HCT116 (cell line): Measurements from ENCODE around the gene HNRNPUL2. TPM values are rescaled to one million over a fixed set of nuclear protein-coding genes. Genes with fewer than 3 reads are reported as not detected.
"Not testable (repeated sequence)": the region's sequence is repeated elsewhere in the genome, so short reads cannot be mapped to it uniquely, and the experiment has no call there.

Experiments used
- ATAC-seq: fragments of 200-7000 bp; cut with Tn5 transposase; 2 replicates; pipeline ENCODE4 v1.9.1; 2020; ENCODE audit warnings: mild to moderate bottlenecking, moderate library complexity
- BruUV-seq: library from RNA; stranded (reverse); fragments of 400-500 nt; replicated peaks from 2 replicates; lab custom pipeline; 2021; lab: Mats Ljungman, UMichigan
- CTCF ChIA-PET: fragments of 300-600 bp; sonication (Branson Sonifier 250); formaldehyde crosslinking; loops from one replicate; lab custom pipeline; 2021; ENCODE audit warnings: antibody characterized with exemption; lab: Charles Lee
- POLR2A ChIA-PET: fragments of 300-600, 350-600 bp; sonication (Branson Sonifier 250); formaldehyde crosslinking; loops from one replicate; lab custom pipeline; 2021; ENCODE audit warnings: antibody characterized with exemption; lab: Charles Lee
- RAD21 ChIA-PET, 2 experiments: fragments of 300-600 bp; sonication (Branson Sonifier 250); formaldehyde crosslinking; loops; one replicate each; lab custom pipeline; 2023; ENCODE audit warnings: low total read pairs in 2 of 2; ENCODE audit not compliant: uncharacterized antibody in 2 of 2, unreplicated experiment in 2 of 2, low non-redundant PET in 1 of 2; lab: Charles Lee
- DNase-seq: peaks from one replicate; pipeline ENCODE4 v3.0.0-alpha.2; 2010; ENCODE audit warnings: low read depth, low spot score
- H2AFZ ChIP-seq: fragments of 200-600 bp; shearing (Covaris generic), sonication (generic); 2 replicates; pipeline ENCODE4 v1.6.1; 2017; ENCODE audit warnings: low read depth, mixed run types, mixed read lengths, antibody characterized with exemption, low read length; ENCODE audit not compliant: poor library complexity, severe bottlenecking
- H3K27ac ChIP-seq: 2 replicates; pipeline ENCODE4 v1.5.1; 2012; ENCODE audit warnings: low read depth, low read length
- H3K27me3 ChIP-seq: fragments of 200-600 bp; sonication (generic); 2 replicates; pipeline ENCODE4 v1.6.1; 2016; ENCODE audit warnings: mixed run types, low read length, mixed read lengths; ENCODE audit not compliant: insufficient read depth
- H3K36me3 ChIP-seq, 2 experiments: fragments of 200-500 bp in 1 of 2; fragments of 200-600 bp in 1 of 2; sonication (Bioruptor generic) in 1 of 2; sonication (generic) in 1 of 2; 2 replicates each; pipeline versions ENCODE4 v1.5.1 to v1.6.1; 2014 to 2016; ENCODE audit warnings: low read length in 2 of 2, inconsistent platforms in 1 of 2, mixed read lengths in 1 of 2, mixed run types in 1 of 2; ENCODE audit not compliant: insufficient read depth in 2 of 2, control insufficient read depth in 1 of 2
- H3K4me1 ChIP-seq, 2 experiments: fragments of 200-600 bp in 1 of 2; sonication (generic) in 1 of 2; 2 replicates each; pipeline versions ENCODE4 v1.5.1 to v1.6.1; 2012 to 2017; ENCODE audit warnings: low read length in 2 of 2, inconsistent platforms in 1 of 2, mild to moderate bottlenecking in 1 of 2, mixed read lengths in 1 of 2, mixed run types in 1 of 2, moderate library complexity in 1 of 2; ENCODE audit not compliant: insufficient read depth in 2 of 2, control insufficient read depth in 1 of 2
- H3K4me2 ChIP-seq: fragments of 200-600 bp; sonication (generic); 2 replicates; pipeline ENCODE4 v1.6.1; 2017; ENCODE audit warnings: mixed run types, low read length, mixed read lengths
- H3K4me3 ChIP-seq, 2 experiments: fragments of 200-600 bp in 1 of 2; sonication (generic) in 1 of 2; replicated peaks in 1 of 2; 2 replicates each; pipeline ENCODE4 v1.5.1; 2011 to 2016; ENCODE audit warnings: low read length in 2 of 2, control low read depth in 1 of 2, low read depth in 1 of 2, mild to moderate bottlenecking in 1 of 2, mixed read lengths in 1 of 2, mixed run types in 1 of 2
- H3K79me2 ChIP-seq: fragments of 200-600 bp; sonication (generic); 2 replicates; pipeline ENCODE4 v1.6.1; 2017; ENCODE audit warnings: mild to moderate bottlenecking, mixed run types, low read length, moderate library complexity, mixed read lengths; ENCODE audit not compliant: insufficient read depth
- H3K9ac ChIP-seq: fragments of 200-600 bp; sonication (generic); 2 replicates; pipeline ENCODE4 v1.6.1; 2016; ENCODE audit warnings: low read length, mixed read lengths
- H3K9me2 ChIP-seq: fragments of 200-600 bp; sonication (generic), shearing (Covaris generic); 2 replicates; pipeline ENCODE4 v1.6.1; 2017; ENCODE audit warnings: mixed run types, mild to moderate bottlenecking, moderate library complexity; ENCODE audit not compliant: insufficient read depth
- H3K9me3 ChIP-seq, 2 experiments: fragments of 200-500 bp in 1 of 2; fragments of 200-600 bp in 1 of 2; sonication (Bioruptor generic) in 1 of 2; sonication (generic) in 1 of 2; 2 replicates each; pipeline ENCODE4 v1.6.1; 2014 to 2017; ENCODE audit warnings: low read length in 2 of 2, mixed read lengths in 2 of 2, inconsistent platforms in 1 of 2, low read depth in 1 of 2, mild to moderate bottlenecking in 1 of 2, mixed run types in 1 of 2, moderate library complexity in 1 of 2; ENCODE audit not compliant: control insufficient read depth in 1 of 2, insufficient read depth in 1 of 2
- H4K20me1 ChIP-seq: fragments of 200-600 bp; sonication (generic), shearing (Covaris generic); 2 replicates; pipeline ENCODE4 v1.6.1; 2017; ENCODE audit warnings: mixed run types, mild to moderate bottlenecking, moderate library complexity; ENCODE audit not compliant: insufficient read depth
- ELF1 ChIP-seq: IDR thresholded peaks from 2 replicates; pipeline ENCODE4 v1.6.1; 2012; ENCODE audit warnings: low read depth, borderline replicate concordance
- JUND ChIP-seq: IDR thresholded peaks from 2 replicates; pipeline ENCODE4 v1.6.1; 2012
- SP1 ChIP-seq: IDR thresholded peaks from 2 replicates; pipeline ENCODE4 v1.6.1; 2012; ENCODE audit warnings: low read depth
- YY1 ChIP-seq: IDR thresholded peaks from 2 replicates; pipeline ENCODE4 v1.6.1; 2011; ENCODE audit warnings: low read length, low read depth, moderate library complexity, mild to moderate bottlenecking; ENCODE audit not compliant: insufficient replicate concordance; ENCODE audit errors: extremely low read depth
- intact Hi-C: fragments of 100-400 bp; cut with micrococcal nuclease; formaldehyde crosslinking; loops from 2 replicates; pipeline ENCODE4 v1.10.0; 2022
- total RNA-seq: library from RNA; stranded (reverse); gene quantifications from one replicate; pipeline ENCODE4 v1.2.1, GENCODE V29; 2021; ENCODE audit not compliant: unreplicated experiment
- TF ChIP-seq, protein P1 (sequence below): IDR thresholded peaks from 2 replicates; pipeline ENCODE4 v1.6.1; 2012
- TF ChIP-seq, protein P2 (sequence below): IDR thresholded peaks from 2 replicates; pipeline ENCODE4 v1.6.1; 2011; ENCODE audit warnings: mild to moderate bottlenecking, low read length, moderate library complexity; ENCODE audit not compliant: insufficient replicate concordance; ENCODE audit errors: extremely low read depth
- TF ChIP-seq, protein P3 (sequence below): IDR thresholded peaks from 2 replicates; pipeline ENCODE4 v1.6.1; 2012; ENCODE audit warnings: low read depth

Gene HNRNPUL2
- total RNA-seq, 1 experiment from 2014 or later, result 45.8 TPM

DNA sequence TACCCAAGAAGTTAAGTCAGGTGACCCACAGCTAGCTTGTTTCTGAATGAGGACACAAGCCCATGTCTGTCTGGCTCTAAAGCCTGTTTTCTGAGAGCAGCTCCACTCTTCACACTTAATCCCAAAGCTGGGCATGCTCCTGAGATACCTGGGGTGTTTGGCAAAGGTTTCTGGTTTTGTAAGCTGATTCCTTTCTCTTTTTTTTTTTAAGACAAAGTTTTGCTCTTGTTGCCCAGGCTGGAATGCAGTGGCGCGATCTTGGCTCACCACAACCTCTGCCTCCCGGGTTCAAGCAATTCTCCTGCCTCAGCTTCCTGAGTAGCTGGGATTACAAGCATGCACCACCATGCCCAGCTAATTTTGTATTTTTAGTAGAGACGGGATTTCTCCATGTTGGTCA lies 33.6 kb downstream of the HNRNPUL2 start:
- not testable (repeated sequence) for ATAC-seq, H3K9ac ChIP-seq, H3K9me2 ChIP-seq, BruUV-seq, H3K4me2 ChIP-seq, H3K27me3 ChIP-seq, H3K27ac ChIP-seq, H3K4me3 ChIP-seq, DNase-seq, H3K9me3 ChIP-seq, H3K4me1 ChIP-seq, H4K20me1 ChIP-seq, H2AFZ ChIP-seq, H3K79me2 ChIP-seq
- ChIA-PET RAD21 (interaction anchor here in 1 of 2 experiments (0.7 kb wide), 1 partner anchor 95 kb away, joined by 3 read pairs; no protein-coding TSS in a partner anchor), CTCF (interaction anchor here (0.8 to 3.7 kb wide), 4 partner anchors 9 to 299 kb away, joined by 4 to 15 read pairs (median 7); no protein-coding TSS in a partner anchor), POLR2A (interaction anchor here (2.0 kb wide), 1 partner anchor 29 kb away, joined by 6 read pairs; the partner anchor contains the start of genes C11orf98 and CSKMT)
- intact Hi-C loops, result loop anchor here (2.0 to 5.0 kb wide), 2 partner anchors 13 to 296 kb away; no protein-coding TSS in a partner anchor
- H3K36me3 ChIP-seq, result peaks cover 19 to 30% of the 10 kb centered on the region in 2 experiments; a peak in 3 of 4 replicates

DNA sequence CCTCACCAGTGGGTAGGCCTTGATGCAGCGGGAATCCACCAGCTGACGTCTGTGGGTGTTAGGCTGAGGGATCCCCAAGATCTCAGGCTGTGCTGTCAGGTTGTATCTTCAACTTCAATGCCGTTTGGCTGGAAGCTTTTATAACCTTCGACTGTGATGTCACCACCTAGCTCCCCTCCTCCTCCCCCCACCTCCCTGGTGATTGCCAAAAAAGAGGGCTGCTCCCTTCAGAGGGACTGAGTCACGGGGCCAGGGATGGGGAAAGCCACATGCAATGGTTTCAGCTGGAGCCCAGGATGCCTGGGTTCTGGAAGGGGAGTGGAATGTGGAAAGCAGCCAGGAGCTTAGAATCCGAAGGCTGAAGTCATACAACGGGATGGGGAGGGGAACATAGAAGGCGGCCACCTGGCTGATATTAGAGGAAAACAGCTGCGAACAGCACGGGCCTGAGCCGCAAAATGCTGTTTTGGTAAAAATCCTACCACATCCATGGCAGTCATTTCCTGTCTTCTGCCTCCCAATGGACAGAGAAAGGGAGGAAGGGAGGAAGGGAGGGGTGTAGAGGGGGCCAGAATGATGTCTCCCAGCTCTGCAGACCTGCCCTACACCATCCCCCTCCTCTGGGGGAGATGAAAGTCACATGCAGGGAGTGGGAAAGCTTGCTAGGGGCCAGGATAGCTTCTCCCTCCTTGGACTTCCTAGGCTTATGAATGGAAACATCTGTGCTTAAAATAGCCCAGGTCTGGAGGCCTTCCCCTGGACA lies 37.7 kb downstream of the HNRNPUL2 start, which contains the start of gene LRRN4CL:
Gene LRRN4CL (minus strand): TSS at position 110 of the 763 bp plus-strand sequence. CDS start 1,022 bp downstream, outside the sequence.
- ChIA-PET CTCF (interaction anchor here (1.8 kb wide), 1 partner anchor 9 kb away, joined by 6 read pairs; no protein-coding TSS in a partner anchor), RAD21 (no interaction called here), POLR2A (interaction anchor here (1.2 to 1.3 kb wide), 2 partner anchors 16 to 25 kb away, joined by 3 to 4 read pairs; partner anchors contain the start of genes C11orf98 and CSKMT)
- no peaks in the 10 kb centered on the region for H3K4me1 ChIP-seq
- intact Hi-C loops, result loop anchor here (5.0 kb wide), 1 partner anchor 292 kb away; no protein-coding TSS in a partner anchor
- no peak for ATAC-seq
- no peak for DNase-seq
- no peaks in the 10 kb centered on the region for H3K79me2 ChIP-seq
- H3K4me2 ChIP-seq, result no peak within 1 kb of the TSS
- no peak within 1 kb of the TSS for H2AFZ ChIP-seq
- H3K4me3 ChIP-seq, result no peak within 1 kb of the TSS
- H3K27ac ChIP-seq, result no peak within 1 kb of the TSS
- no peaks in the 10 kb centered on the region for H3K9me2 ChIP-seq
- H3K36me3 ChIP-seq, result peaks cover 19 to 30% of the 10 kb centered on the region in 2 experiments; a peak in 3 of 4 replicates
- TF ChIP-seq, protein P1, sequence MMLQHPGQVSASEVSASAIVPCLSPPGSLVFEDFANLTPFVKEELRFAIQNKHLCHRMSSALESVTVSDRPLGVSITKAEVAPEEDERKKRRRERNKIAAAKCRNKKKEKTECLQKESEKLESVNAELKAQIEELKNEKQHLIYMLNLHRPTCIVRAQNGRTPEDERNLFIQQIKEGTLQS, result no peak
- TF ChIP-seq, protein P2, sequence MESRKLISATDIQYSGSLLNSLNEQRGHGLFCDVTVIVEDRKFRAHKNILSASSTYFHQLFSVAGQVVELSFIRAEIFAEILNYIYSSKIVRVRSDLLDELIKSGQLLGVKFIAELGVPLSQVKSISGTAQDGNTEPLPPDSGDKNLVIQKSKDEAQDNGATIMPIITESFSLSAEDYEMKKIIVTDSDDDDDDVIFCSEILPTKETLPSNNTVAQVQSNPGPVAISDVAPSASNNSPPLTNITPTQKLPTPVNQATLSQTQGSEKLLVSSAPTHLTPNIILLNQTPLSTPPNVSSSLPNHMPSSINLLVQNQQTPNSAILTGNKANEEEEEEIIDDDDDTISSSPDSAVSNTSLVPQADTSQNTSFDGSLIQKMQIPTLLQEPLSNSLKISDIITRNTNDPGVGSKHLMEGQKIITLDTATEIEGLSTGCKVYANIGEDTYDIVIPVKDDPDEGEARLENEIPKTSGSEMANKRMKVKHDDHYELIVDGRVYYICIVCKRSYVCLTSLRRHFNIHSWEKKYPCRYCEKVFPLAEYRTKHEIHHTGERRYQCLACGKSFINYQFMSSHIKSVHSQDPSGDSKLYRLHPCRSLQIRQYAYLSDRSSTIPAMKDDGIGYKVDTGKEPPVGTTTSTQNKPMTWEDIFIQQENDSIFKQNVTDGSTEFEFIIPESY, result no peak
- TF ChIP-seq ELF1, result no peak
- no peak for TF ChIP-seq YY1
- TF ChIP-seq, protein P3, sequence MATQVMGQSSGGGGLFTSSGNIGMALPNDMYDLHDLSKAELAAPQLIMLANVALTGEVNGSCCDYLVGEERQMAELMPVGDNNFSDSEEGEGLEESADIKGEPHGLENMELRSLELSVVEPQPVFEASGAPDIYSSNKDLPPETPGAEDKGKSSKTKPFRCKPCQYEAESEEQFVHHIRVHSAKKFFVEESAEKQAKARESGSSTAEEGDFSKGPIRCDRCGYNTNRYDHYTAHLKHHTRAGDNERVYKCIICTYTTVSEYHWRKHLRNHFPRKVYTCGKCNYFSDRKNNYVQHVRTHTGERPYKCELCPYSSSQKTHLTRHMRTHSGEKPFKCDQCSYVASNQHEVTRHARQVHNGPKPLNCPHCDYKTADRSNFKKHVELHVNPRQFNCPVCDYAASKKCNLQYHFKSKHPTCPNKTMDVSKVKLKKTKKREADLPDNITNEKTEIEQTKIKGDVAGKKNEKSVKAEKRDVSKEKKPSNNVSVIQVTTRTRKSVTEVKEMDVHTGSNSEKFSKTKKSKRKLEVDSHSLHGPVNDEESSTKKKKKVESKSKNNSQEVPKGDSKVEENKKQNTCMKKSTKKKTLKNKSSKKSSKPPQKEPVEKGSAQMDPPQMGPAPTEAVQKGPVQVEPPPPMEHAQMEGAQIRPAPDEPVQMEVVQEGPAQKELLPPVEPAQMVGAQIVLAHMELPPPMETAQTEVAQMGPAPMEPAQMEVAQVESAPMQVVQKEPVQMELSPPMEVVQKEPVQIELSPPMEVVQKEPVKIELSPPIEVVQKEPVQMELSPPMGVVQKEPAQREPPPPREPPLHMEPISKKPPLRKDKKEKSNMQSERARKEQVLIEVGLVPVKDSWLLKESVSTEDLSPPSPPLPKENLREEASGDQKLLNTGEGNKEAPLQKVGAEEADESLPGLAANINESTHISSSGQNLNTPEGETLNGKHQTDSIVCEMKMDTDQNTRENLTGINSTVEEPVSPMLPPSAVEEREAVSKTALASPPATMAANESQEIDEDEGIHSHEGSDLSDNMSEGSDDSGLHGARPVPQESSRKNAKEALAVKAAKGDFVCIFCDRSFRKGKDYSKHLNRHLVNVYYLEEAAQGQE, result no peak
- TF ChIP-seq JUND, result no peak
- no peak for TF ChIP-seq SP1
- TF ChIP-seq, all 23 proteins: peak for 0
- Histone ChIP-seq H3K9ac (no peak within 1 kb of the TSS), H3K27me3 (no peaks in the 10 kb centered on the region), H3K9me3 (no peaks in the 10 kb centered on the region), H4K20me1 (no peaks in the 10 kb centered on the region)
- BruUV-seq, result no TSS peak
